ENCODE data around the gene PHF20. TPM values are rescaled to one million over a fixed set of nuclear protein-coding genes. Genes with fewer than 3 reads are reported as not detected.
A peak's percentile ranks its signal among the peaks of the same experiment; 100 is the strongest.

Gene PHF20
- polyA plus RNA-seq, 3 donors, result 54.7 to 78.2 (median 73.6) TPM

GRCh38 chr20:35888657-35889056 is 116.8 kb downstream of the PHF20 start:
- Histone ChIP-seq H3K36me3 (replicated peaks in 1 of 2; ENCODE audit: control insufficient read depth in 1 of 2, insufficient read depth in 2 of 2, low read length in 2 of 2) (peaks cover 0 to 34% of the 10 kb centered on the region in 2 donors), H2AFZ (ENCODE audit: insufficient read depth, low read depth, low read length, poor library complexity, severe bottlenecking) (no peak overlapping the region), H3K27me3 (ENCODE audit: control insufficient read depth in 2 of 2, insufficient read depth in 2 of 2, low read length in 2 of 2) (no peaks in the 10 kb centered on the region), H3K4me2 (replicated peaks; ENCODE audit: extremely low read depth, low read length, poor library complexity, severe bottlenecking) (no peak overlapping the region), H3K9me3 (replicated peaks in 1 of 2; ENCODE audit: control insufficient read depth in 1 of 2, insufficient read depth in 1 of 2, low read length in 2 of 2) (no peaks in the 10 kb centered on the region), H4K20me1 (ENCODE audit: insufficient read depth, low read length) (peaks cover 22% of the 10 kb centered on the region), H3K79me2 (ENCODE audit: insufficient read depth, low read length) (no peaks in the 10 kb centered on the region), H3K4me3 (replicated peaks in 1 of 3; ENCODE audit: low read depth in 2 of 3, low read length in 3 of 3) (no peak overlapping the region), H3K9ac (ENCODE audit: insufficient read depth, low read length, poor library complexity, severe bottlenecking) (no peak overlapping the region), H3K27ac (ENCODE audit: low read depth in 1 of 2, low read length in 2 of 2) (no peak overlapping the region), H3K4me1 (ENCODE audit: control insufficient read depth in 1 of 2, insufficient read depth in 2 of 2, low read length in 2 of 2) (peaks cover 19% of the 10 kb centered on the region in 2 donors)
- H3K4me1 Mint-ChIP-seq, result peaks cover 30% of the 10 kb centered on the region
- no peak for DNase-seq
- H3K27me3 Mint-ChIP-seq (ENCODE audit: low read depth in 3 of 3), result peaks cover 0 to 1% (median 0%) of the 10 kb centered on the region in 3 donors
- no peak overlapping the region for H3K4me3 Mint-ChIP-seq
- TF ChIP-seq CTCF (IDR thresholded peaks at IDR 0.05), result no peak
- peak overlapping the region in 4 of 7 donors; percentile 50 to 85 (median 74) for H3K27ac Mint-ChIP-seq
- H3K9me3 Mint-ChIP-seq, result no peaks in the 10 kb centered on the region
- peaks cover 9 to 36% of the 10 kb centered on the region in 2 donors for H3K36me3 Mint-ChIP-seq
- whole genome bisulfite sequencing (ENCODE audit: insufficient coverage), result no CpG with 5 or more reads among the region's 1 CpG
- intact Hi-C loops (cut with micrococcal nuclease), result no loop called here

DNA sequence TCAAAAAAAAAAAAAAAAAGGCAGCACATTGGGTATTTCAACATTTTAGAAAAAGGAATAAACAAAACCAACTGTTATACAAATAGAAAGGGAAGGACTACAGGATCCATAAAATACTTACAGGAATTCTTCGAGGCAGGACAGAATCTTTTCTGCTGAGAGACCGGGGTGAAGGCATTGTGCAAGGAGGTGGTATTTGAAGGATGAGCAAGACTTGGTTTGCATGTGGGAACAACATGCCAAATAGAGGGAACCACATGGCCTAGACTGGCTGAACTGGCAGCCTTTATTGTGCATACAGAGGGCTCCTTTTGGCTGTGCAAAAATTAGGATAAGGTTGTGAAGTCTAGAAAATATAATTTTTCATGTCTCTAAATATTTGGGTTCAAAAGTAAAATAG is 119.6 kb downstream of the PHF20 start:
- Histone ChIP-seq H3K4me2 (replicated peaks; ENCODE audit: extremely low read depth, low read length, poor library complexity, severe bottlenecking) (no peak overlapping the region), H3K27me3 (ENCODE audit: control insufficient read depth in 2 of 2, insufficient read depth in 2 of 2, low read length in 2 of 2) (no peaks in the 10 kb centered on the region), H3K4me1 (ENCODE audit: control insufficient read depth in 1 of 2, insufficient read depth in 2 of 2, low read length in 2 of 2) (peaks cover 19 to 30% of the 10 kb centered on the region in 2 donors), H3K27ac (ENCODE audit: low read depth in 1 of 2, low read length in 2 of 2) (no peak overlapping the region), H4K20me1 (ENCODE audit: insufficient read depth, low read length) (peaks cover 28% of the 10 kb centered on the region), H3K9me3 (replicated peaks in 1 of 2; ENCODE audit: control insufficient read depth in 1 of 2, insufficient read depth in 1 of 2, low read length in 2 of 2) (no peaks in the 10 kb centered on the region), H3K79me2 (ENCODE audit: insufficient read depth, low read length) (no peaks in the 10 kb centered on the region), H2AFZ (ENCODE audit: insufficient read depth, low read depth, low read length, poor library complexity, severe bottlenecking) (no peak overlapping the region), H3K36me3 (replicated peaks in 1 of 2; ENCODE audit: control insufficient read depth in 1 of 2, insufficient read depth in 2 of 2, low read length in 2 of 2) (peaks cover 0 to 45% of the 10 kb centered on the region in 2 donors), H3K4me3 (replicated peaks in 1 of 3; ENCODE audit: low read depth in 2 of 3, low read length in 3 of 3) (no peak overlapping the region), H3K9ac (ENCODE audit: insufficient read depth, low read length, poor library complexity, severe bottlenecking) (no peak overlapping the region)
- TF ChIP-seq CTCF (IDR thresholded peaks at IDR 0.05), result no peak
- no peaks in the 10 kb centered on the region for H3K9me3 Mint-ChIP-seq
- intact Hi-C loops (cut with micrococcal nuclease), result no loop called here
- WGBS (ENCODE audit: insufficient coverage), result 44% methylated on average over 2 of the region's 2 CpGs
- no peaks in the 10 kb centered on the region for H3K27me3 Mint-ChIP-seq (ENCODE audit: low read depth in 3 of 3)
- H3K27ac Mint-ChIP-seq, result peak overlapping the region in 3 of 7 donors; percentile 50 to 76 (median 50)
- H3K4me3 Mint-ChIP-seq, result no peak overlapping the region
- H3K36me3 Mint-ChIP-seq, result peaks cover 22 to 33% of the 10 kb centered on the region in 2 donors
- no peak for DNase-seq
- H3K4me1 Mint-ChIP-seq, result peaks cover 40% of the 10 kb centered on the region
